GM12878 (cell line): ENCODE results near the gene TLE7. TPM values are rescaled to one million over a fixed set of nuclear protein-coding genes. Genes with fewer than 3 reads are reported as not detected.

Experiments used
- ATAC-seq: fragments of 200-7000 bp; cut with Tn5 transposase; 3 replicates; pipeline ENCODE4 v1.9.1; 2020; ENCODE audit warnings: mild to moderate bottlenecking, moderate library complexity
- BruUV-seq: library from RNA; stranded (reverse); fragments of 400-500 nt; replicated peaks from 2 replicates; lab custom pipeline; 2021; lab: Mats Ljungman, UMichigan
- CTCF ChIA-PET: fragments of 300-600 bp; sonication (Branson Sonifier 250); formaldehyde crosslinking; extraction: SDS; loops from one replicate; lab custom pipeline; 2021; ENCODE audit warnings: inconsistent platforms; lab: Yijun Ruan, JAX
- POLR2A ChIA-PET: fragments of 350-600 bp; formaldehyde crosslinking; extraction: SDS; loops from one replicate; lab custom pipeline; 2021; ENCODE audit warnings: inconsistent platforms; lab: Charles Lee
- RAD21 ChIA-PET: fragments of 300-600 bp; sonication (Branson Sonifier 250); formaldehyde crosslinking; loops from one replicate; lab custom pipeline; 2023; ENCODE audit warnings: antibody characterized with exemption; ENCODE audit not compliant: unreplicated experiment; lab: Charles Lee
- SMC1A ChIA-PET: fragments of 300-600 bp; sonication (Branson Sonifier 250); formaldehyde crosslinking; loops from one replicate; lab custom pipeline; 2023; ENCODE audit not compliant: unreplicated experiment, uncharacterized antibody; lab: Charles Lee
- DNase-seq: peaks from one replicate; pipeline ENCODE4 v3.0.0-alpha.2; 2011; ENCODE audit warnings: low read depth, low spot score
- FAIRE-seq: peaks from 3 replicates; lab custom pipeline; 2011; peaks lifted over from hg19 to GRCh38; lab: Jason Lieb, UNC
- H2AFZ ChIP-seq: 2 replicates; pipeline ENCODE4 v1.6.0; 2011; ENCODE audit warnings: low read depth, low read length, control low read depth; ENCODE audit not compliant: control insufficient read depth
- H3K27ac ChIP-seq: 2 replicates; pipeline ENCODE4 v1.5.1; 2011; ENCODE audit warnings: control low read depth; ENCODE audit not compliant: control insufficient read depth, insufficient read depth
- H3K27me3 ChIP-seq, 2 experiments: replicated peaks in 1 of 2; 2 replicates each; pipeline versions ENCODE4 v1.6.0 to v1.6.1; 2011; ENCODE audit warnings: low read length in 1 of 2; ENCODE audit not compliant: control insufficient read depth in 2 of 2, insufficient read depth in 2 of 2
- H3K36me3 ChIP-seq, 2 experiments: 2 replicates each; pipeline ENCODE4 v1.5.1; 2011; ENCODE audit warnings: low read length in 1 of 2; ENCODE audit not compliant: control insufficient read depth in 2 of 2, insufficient read depth in 2 of 2
- H3K4me1 ChIP-seq: 2 replicates; pipeline ENCODE4 v1.6.1; 2011; ENCODE audit warnings: mild to moderate bottlenecking, low read length, moderate library complexity, mixed read lengths; ENCODE audit not compliant: control insufficient read depth, insufficient read depth
- H3K4me2 ChIP-seq: 2 replicates; pipeline ENCODE4 v1.6.0; 2011; ENCODE audit warnings: control low read depth; ENCODE audit not compliant: control insufficient read depth, insufficient read depth
- H3K4me3 ChIP-seq: fragments of 200-600 bp; sonication (generic); 2 replicates; pipeline ENCODE4 v1.5.1; 2016
- H3K79me2 ChIP-seq: 2 replicates; pipeline ENCODE4 v1.6.0; 2011; ENCODE audit warnings: low read length; ENCODE audit not compliant: control insufficient read depth, insufficient read depth
- H3K9ac ChIP-seq: 2 replicates; pipeline ENCODE4 v1.8.0; 2011; ENCODE audit warnings: low read length, control low read depth, mixed read lengths; ENCODE audit not compliant: control insufficient read depth, insufficient read depth
- H3K9me3 ChIP-seq: replicated peaks from 3 replicates; pipeline ENCODE4 v1.5.1; 2011; ENCODE audit warnings: mild to moderate bottlenecking, low read length; ENCODE audit not compliant: control insufficient read depth, insufficient read depth
- H4K20me1 ChIP-seq: 2 replicates; pipeline ENCODE4 v1.6.0; 2011; ENCODE audit not compliant: control insufficient read depth, insufficient read depth
- ASH2L ChIP-seq: fragments of 300-600, 200-600 bp; sonication (generic); IDR thresholded peaks from 2 replicates; pipeline ENCODE4 v1.6.1; 2017; ENCODE audit warnings: low read depth, mild to moderate bottlenecking, borderline replicate concordance
- CEBPZ ChIP-seq: fragments of 150-350 bp; IDR thresholded peaks from 2 replicates; pipeline ENCODE4 v1.6.1; 2016; ENCODE audit warnings: low read depth, low read length
- CUX1 ChIP-seq: IDR thresholded peaks from 2 replicates; pipeline ENCODE4 v1.6.1; 2012; ENCODE audit warnings: improper control_type of control experiment, low read depth, low read length; ENCODE audit not compliant: insufficient replicate concordance
- HCFC1 ChIP-seq: fragments of 150-350 bp; IDR thresholded peaks from 2 replicates; pipeline ENCODE4 v1.6.1; 2014; ENCODE audit warnings: low read length
- NR2C2 ChIP-seq: IDR thresholded peaks from 2 replicates; pipeline ENCODE4 v1.6.1; 2011; ENCODE audit warnings: borderline replicate concordance, low read depth; ENCODE audit not compliant: control insufficient read depth, insufficient read length
- PAX8 ChIP-seq: fragments of 450-650 bp; IDR thresholded peaks from 2 replicates; pipeline ENCODE4 v1.6.1; 2017; ENCODE audit warnings: mild to moderate bottlenecking, moderate library complexity
- POLR2A ChIP-seq: IDR thresholded peaks from 2 replicates; pipeline ENCODE4 v1.6.1; 2011; ENCODE audit warnings: low read depth, mild to moderate bottlenecking, low read length
- SMAD5 ChIP-seq: IDR thresholded peaks from 2 replicates; pipeline ENCODE4 v1.6.1; 2016; ENCODE audit warnings: antibody characterized with exemption, low read depth
- TCF7 ChIP-seq: IDR thresholded peaks from 2 replicates; pipeline ENCODE4 v1.6.1; 2014; ENCODE audit warnings: antibody characterized with exemption, borderline replicate concordance
- YBX1 ChIP-seq: fragments of 450-650 bp; IDR thresholded peaks from 2 replicates; pipeline ENCODE4 v1.6.1; 2016; ENCODE audit warnings: antibody characterized with exemption
- ZBED1 ChIP-seq: IDR thresholded peaks from 2 replicates; pipeline ENCODE4 v1.6.1; 2016; ENCODE audit warnings: borderline replicate concordance
- WGBS: methylation state at CpG from one replicate; pipeline ENCODE4 v1.1.6; 2016; ENCODE audit warnings: low lambda C conversion rate; ENCODE audit not compliant: insufficient replicate concordance, insufficient coverage; ENCODE audit errors: missing lambda C conversion rate; 5-methylcytosine and 5-hydroxymethylcytosine counted together
- in situ Hi-C: fragments of 300-500 bp; cut with MboI; formaldehyde crosslinking; loops from 9 replicates; pipeline ENCODE4 v1.14.3; 2018; ENCODE audit warnings: mixed read lengths
- intact Hi-C: fragments of 100-400 bp; cut with micrococcal nuclease; formaldehyde crosslinking; loops from one replicate; pipeline ENCODE4 v1.14.2; 2022; ENCODE audit not compliant: unreplicated experiment
- polyA plus RNA-seq, 11 experiments: library from polyadenylated mRNA; depleted of rRNA in 4 of 11; unstranded in 6 of 11; stranded (reverse) in 5 of 11; fragments of >200 nt; fragmentation: Nextera tagmentation in 4 of 11; fragmentation: Illumina TruSeq in 1 of 11; extraction: Ambion mirVana in 4 of 11; extraction: Trizol in 1 of 11; gene quantifications; 1 replicate in 1 of 11; 2 replicates in 10 of 11; pipeline versions ENCODE4 v1.2.1 to v1.2.3, GENCODE V29; 2011 to 2016; ENCODE audit warnings: inconsistent platforms in 2 of 11, missing spikeins in 2 of 11, low read depth in 1 of 11
- total RNA-seq, 4 experiments: library from RNA; depleted of rRNA in 3 of 4; stranded (reverse); fragments of >200 nt in 3 of 4; fragmentation: Illumina TruSeq in 1 of 4; extraction: Trizol in 1 of 4; gene quantifications; 2 replicates each; pipeline versions ENCODE4 v1.2.1 to v1.2.3, GENCODE V29; 2013 to 2021

The TLE7 gene
- total and polyA plus RNA-seq, 10 of the 15 experiments (the other 5 are each of a cell fraction or from before 2014, with no cell fraction given), result not detected

- H3K4me2 ChIP-seq, result no peak overlapping the region
- H3K9ac ChIP-seq, result no peak overlapping the region
- FAIRE-seq, result no peak
- ATAC-seq, result no peak
- H3K36me3 ChIP-seq, result no peaks in the 10 kb centered on the region
- no peaks in the 10 kb centered on the region for H3K9me3 ChIP-seq
- H2AFZ ChIP-seq, result no peak overlapping the region
- no peaks in the 10 kb centered on the region for H4K20me1 ChIP-seq
- in situ Hi-C loops, result no loop called here
- CTCF ChIA-PET, result interaction anchor here (1.0 to 1.6 kb wide), 2 partner anchors 14 to 75 kb away, joined by 3 to 5 read pairs; no protein-coding TSS in a partner anchor
- intact Hi-C loops, result no loop called here
- no peak overlapping the region for H3K4me3 ChIP-seq
- no peaks in the 10 kb centered on the region; a peak in 1 of 4 replicates for H3K27me3 ChIP-seq
- H3K4me1 ChIP-seq, result no peaks in the 10 kb centered on the region
- RAD21 ChIA-PET, result no interaction called here
- BruUV-seq, result no TSS peak
- TF ChIP-seq TCF7 (no peak), ASH2L (no peak), SMAD5 (no peak), CUX1 (no peak), CEBPZ (no peak), ZBED1 (no peak), YBX1 (no peak), PAX8 (no peak), NR2C2 (no peak), HCFC1 (no peak), POLR2A (no peak)
- TF ChIP-seq, all 136 proteins: peak for 0
- H3K79me2 ChIP-seq, result no peaks in the 10 kb centered on the region
- H3K27ac ChIP-seq, result no peak overlapping the region
- DNase-seq, result no peak
- ChIA-PET SMC1A (interaction anchor here (1.1 kb wide), 1 partner anchor 135 kb away, joined by 3 read pairs; the partner anchor contains the start of gene CMTR2), POLR2A (no interaction called here)
- WGBS, result 29% methylated on average over 6 of the region's 6 CpGs
These were observed 17.2 kb downstream of the TLE7 start for GRCh38 chr16:71424626-71425025.
